ENCODE results near the gene C16orf95. TPM values are rescaled to one million over a fixed set of nuclear protein-coding genes. Genes with fewer than 3 reads are reported as not detected.

C16orf95 gene
- total RNA-seq, 4 donors from 2014 or later = 0.54 to 1.3 (median 0.54) TPM; not detected in 1

GRCh38 chr16:87298857-87299465 lies 18.2 kb downstream of the C16orf95 start:
- 77 to 92% methylated on average over 13 of the region's 13 CpGs for WGBS, 2 donors
- H3K36me3 ChIP-seq = no peaks in the 10 kb centered on the region
- no peak for TF ChIP-seq POLR2A (IDR thresholded peaks at IDR 0.05)
- TF ChIP-seq CTCF (IDR thresholded peaks at IDR 0.05) = no peak
- no peak overlapping the region for H3K4me3 ChIP-seq (replicated peaks in 1 of 3)
- intact Hi-C loops (cut with DNase I) = no loop called here
- no peaks in the 10 kb centered on the region for H3K4me1 ChIP-seq
- no peaks in the 10 kb centered on the region for H3K9me3 ChIP-seq
- no peak for DNase-seq
- H3K27me3 ChIP-seq = no peaks in the 10 kb centered on the region
- H3K27ac ChIP-seq = no peak overlapping the region

GRCh38 chr16:87297918-87298631 lies 19.1 kb downstream of the C16orf95 start:
- peak in 1 of 2 donors; percentile 14 for DNase-seq
- TF ChIP-seq POLR2A (IDR thresholded peaks at IDR 0.05) = no peak
- peak in 2 of 6 experiments; percentile 30 to 54 for TF ChIP-seq CTCF (IDR thresholded peaks at IDR 0.05)
- Histone ChIP-seq H3K4me1 (no peaks in the 10 kb centered on the region), H3K4me3 (replicated peaks in 1 of 3) (no peak overlapping the region), H3K27ac (no peak overlapping the region), H3K9me3 (no peaks in the 10 kb centered on the region), H3K27me3 (no peaks in the 10 kb centered on the region), H3K36me3 (no peaks in the 10 kb centered on the region)
- intact Hi-C loops (cut with DNase I) = no loop called here
- WGBS, 2 donors = 49 to 51% methylated on average over 14 to 15 of the region's 15 CpGs

- WGBS, 2 donors = 76 to 89% methylated on average over 2 of the region's 5 CpGs
- intact Hi-C loops (cut with DNase I) = no loop called here
- H3K4me1 ChIP-seq = no peaks in the 10 kb centered on the region
Measured at GRCh38 chr16:87297407-87297806, 19.8 kb downstream of the C16orf95 start.

GRCh38 chr16:87295661-87296531 lies 21.3 kb downstream of the C16orf95 start:
- no peaks in the 10 kb centered on the region for H3K9me3 ChIP-seq
- DNase-seq = no peak
- no peak overlapping the region for H3K4me3 ChIP-seq (replicated peaks in 1 of 3)
- 85 to 87% methylated on average over 19 to 20 of the region's 20 CpGs for WGBS, 2 donors
- no peaks in the 10 kb centered on the region for H3K27me3 ChIP-seq
- no peak overlapping the region for H3K27ac ChIP-seq
- TF ChIP-seq CTCF (IDR thresholded peaks at IDR 0.05) (no peak), POLR2A (IDR thresholded peaks at IDR 0.05) (no peak)
- no peaks in the 10 kb centered on the region for H3K36me3 ChIP-seq
- intact Hi-C loops (cut with DNase I) = no loop called here
- H3K4me1 ChIP-seq = no peaks in the 10 kb centered on the region

More at GRCh38 chr16:87297407-87297806, 19.8 kb downstream of the C16orf95 start:
- Histone ChIP-seq H3K27ac (no peak overlapping the region), H3K9me3 (no peaks in the 10 kb centered on the region), H3K4me3 (replicated peaks in 1 of 3) (no peak overlapping the region), H3K27me3 (no peaks in the 10 kb centered on the region), H3K36me3 (no peaks in the 10 kb centered on the region)
- no peak for TF ChIP-seq CTCF (IDR thresholded peaks at IDR 0.05)
- no peak for TF ChIP-seq POLR2A (IDR thresholded peaks at IDR 0.05)
- no peak for DNase-seq
